GM12864 (cell line): Measurements from ENCODE around the gene DTX1.

Source experiments
- DNase-seq: peaks from one replicate; pipeline ENCODE4 v3.0.0-alpha.2; 2011; ENCODE audit warnings: low read depth
- H3K4me3 ChIP-seq: 2 replicates; pipeline ENCODE4 v1.5.1; 2011; ENCODE audit warnings: mild to moderate bottlenecking, low read depth, low read length, control low read depth
- TF ChIP-seq, protein P1 (sequence below): IDR thresholded peaks from 2 replicates; pipeline ENCODE4 v1.5.1; 2011; ENCODE audit warnings: low read depth, mild to moderate bottlenecking, moderate library complexity, low read length, control low read depth, inconsistent platforms; ENCODE audit errors: missing control alignments

DTX1 gene

DNA sequence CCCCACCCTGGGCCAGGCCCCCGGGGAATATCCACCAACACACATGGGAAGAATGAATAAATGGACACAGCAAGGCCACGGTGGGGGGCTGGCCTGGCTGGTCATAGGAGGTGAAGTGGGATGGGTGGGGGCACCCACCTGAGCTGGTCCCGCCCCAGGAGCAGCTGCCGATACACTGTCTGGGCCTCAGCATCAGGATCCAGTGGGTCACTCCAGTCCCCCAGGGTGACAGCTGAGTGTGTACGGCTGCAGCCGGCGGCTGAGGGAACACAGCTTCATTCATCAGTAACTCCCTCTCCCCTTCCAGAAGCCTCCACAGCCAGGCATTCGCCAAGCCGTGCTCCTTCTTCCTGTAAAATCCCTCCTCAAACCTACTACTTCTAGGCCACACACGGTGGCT, 45.2 kb downstream of the DTX1 start:
- DNase-seq = no peak
- TF ChIP-seq, protein P1, sequence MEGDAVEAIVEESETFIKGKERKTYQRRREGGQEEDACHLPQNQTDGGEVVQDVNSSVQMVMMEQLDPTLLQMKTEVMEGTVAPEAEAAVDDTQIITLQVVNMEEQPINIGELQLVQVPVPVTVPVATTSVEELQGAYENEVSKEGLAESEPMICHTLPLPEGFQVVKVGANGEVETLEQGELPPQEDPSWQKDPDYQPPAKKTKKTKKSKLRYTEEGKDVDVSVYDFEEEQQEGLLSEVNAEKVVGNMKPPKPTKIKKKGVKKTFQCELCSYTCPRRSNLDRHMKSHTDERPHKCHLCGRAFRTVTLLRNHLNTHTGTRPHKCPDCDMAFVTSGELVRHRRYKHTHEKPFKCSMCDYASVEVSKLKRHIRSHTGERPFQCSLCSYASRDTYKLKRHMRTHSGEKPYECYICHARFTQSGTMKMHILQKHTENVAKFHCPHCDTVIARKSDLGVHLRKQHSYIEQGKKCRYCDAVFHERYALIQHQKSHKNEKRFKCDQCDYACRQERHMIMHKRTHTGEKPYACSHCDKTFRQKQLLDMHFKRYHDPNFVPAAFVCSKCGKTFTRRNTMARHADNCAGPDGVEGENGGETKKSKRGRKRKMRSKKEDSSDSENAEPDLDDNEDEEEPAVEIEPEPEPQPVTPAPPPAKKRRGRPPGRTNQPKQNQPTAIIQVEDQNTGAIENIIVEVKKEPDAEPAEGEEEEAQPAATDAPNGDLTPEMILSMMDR = no peak

DNA sequence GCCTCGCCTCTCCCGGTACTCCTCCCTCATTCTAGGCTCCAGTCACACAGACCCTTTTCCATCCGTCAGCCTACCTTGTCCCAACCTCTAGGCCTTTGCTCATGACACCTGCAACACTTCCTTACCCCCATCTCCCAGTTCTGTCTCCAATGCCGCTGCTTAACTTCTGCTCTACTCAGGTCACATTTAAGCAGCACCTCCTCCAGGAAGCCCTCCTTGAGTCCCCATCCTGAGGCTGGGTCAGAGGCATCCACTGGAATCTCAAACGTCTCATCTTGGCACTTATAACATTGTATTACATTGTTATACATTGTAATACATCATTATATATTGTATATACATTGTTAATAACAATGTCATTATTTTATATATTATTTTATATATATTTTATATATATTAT, 46.3 kb downstream of the DTX1 start:
- H3K4me3 ChIP-seq = no peak overlapping the region
- TF ChIP-seq, protein P1 = no peak
- no peak for DNase-seq

More for the DNA sequence above, 45.2 kb downstream of the DTX1 start:
- H3K4me3 ChIP-seq = no peak overlapping the region

DNA sequence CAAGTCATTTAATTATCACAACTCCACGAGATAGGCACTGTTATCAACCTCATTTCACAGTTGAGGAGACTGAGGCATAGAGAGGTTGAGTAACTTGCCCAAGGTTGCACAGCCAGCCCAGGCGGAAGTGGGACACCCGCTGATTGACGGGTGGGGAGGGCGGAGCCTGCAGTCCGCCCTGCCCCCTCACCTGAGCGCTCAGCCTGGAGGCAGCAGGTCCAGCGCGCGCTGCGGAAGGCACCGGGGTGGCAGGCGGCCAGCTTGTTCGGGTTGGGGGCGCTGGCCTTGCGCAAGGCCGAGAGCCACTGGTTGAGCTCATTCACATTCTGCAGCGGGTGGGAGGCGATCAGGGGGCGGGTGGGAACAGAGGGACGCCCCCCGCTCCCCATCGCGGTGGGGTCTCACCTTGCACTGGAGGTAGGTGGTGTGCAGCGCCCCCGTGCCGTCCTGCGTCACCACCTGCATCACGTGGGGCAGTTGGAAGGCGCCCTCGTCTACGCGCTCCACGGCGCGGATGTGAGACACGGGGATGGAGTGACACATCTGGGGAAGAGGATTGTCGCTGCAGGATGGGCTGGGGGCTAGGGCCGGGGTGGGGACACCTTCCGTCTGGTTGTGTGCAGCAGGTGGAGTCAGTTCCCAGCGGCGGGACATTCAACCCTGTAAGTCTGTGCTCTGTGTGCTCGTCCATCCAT, 47.4 kb downstream of the DTX1 start:
- peak overlapping the region; percentile 16 for H3K4me3 ChIP-seq
- TF ChIP-seq, protein P1 = no peak
- no peak for DNase-seq

DNA sequence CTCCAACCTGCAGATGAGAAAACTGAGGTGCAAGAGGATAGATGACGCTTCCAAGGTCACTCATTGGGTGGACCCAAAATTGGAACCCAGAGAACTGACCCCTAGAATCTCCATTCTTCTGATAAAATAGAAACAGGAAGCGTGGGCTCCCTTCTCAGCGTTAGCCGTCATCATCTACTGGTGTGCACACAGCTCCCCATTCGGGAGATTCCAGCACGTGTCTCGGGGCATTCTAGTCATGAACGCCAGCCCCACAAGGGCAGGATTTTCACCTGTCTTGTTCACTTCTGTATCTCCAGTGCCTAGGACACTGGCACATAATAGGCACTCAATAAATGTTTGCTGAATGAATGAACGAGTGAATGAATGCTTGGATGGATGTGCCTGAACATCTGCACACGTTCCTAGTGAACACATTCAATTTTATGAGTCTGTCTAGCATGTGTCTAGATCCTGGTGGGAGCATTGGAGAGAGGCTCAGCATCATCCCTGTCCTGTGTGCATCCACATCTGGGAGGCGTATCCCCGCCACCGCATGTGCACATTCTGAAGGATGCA, 48.5 kb downstream of the DTX1 start:
- no peak for DNase-seq
- no peak overlapping the region for H3K4me3 ChIP-seq
- TF ChIP-seq, protein P1 = no peak

DNA sequence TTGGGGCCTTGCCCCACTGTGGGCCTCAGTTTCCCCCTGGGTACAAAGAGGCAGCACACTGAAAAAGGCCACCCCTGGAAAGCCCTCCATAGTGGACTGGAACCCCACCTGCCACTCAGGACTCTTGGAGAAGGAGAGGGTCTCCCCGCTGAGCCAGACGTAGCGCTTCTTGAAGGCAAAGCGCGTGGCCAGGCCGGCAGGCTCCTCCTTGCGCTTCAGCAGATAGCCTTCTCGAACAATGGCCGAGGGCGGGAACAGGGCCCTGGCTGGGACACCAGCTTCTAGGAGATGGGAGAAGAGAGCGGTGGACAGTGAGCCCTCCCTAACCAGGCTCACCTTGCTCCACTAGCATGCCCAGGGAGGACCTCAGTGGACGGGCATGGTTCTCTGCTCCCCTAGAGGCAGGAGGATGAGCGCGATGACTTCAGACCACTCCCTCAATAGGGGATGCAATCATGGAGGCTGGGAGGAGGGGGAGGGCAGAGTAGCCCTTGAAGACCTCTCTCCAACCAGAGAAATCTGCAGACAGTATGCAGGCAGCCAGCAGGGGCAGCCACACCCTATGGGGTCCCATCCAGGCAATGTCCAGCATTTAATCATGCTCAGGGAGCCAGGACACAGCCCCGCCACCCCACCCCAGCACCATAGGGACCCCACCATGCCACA, 49.2 kb downstream of the DTX1 start:
- no peak for DNase-seq
- TF ChIP-seq, protein P1 = no peak
- no peak overlapping the region for H3K4me3 ChIP-seq

DNA sequence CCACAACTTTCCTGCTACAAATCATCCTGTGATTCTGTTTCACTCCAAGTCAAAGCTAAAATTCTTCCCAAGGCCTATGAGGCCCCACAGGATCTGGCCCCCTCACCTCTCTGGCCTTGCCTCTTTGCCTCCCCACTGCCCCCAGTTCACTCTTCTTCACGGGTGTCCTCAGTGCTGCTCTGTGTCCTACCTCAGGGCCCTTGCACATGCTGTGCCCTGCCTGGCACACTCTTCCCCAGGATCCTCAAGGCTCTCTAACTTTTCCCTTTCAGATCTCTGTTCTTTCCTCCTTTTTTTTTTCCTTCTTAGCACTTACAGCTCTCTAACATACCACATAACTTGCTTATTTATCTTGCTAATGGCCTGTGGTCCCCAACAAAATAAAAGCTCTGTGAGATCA, 49.8 kb downstream of the DTX1 start:
- no peak overlapping the region for H3K4me3 ChIP-seq
- DNase-seq = no peak
- TF ChIP-seq, protein P1 = no peak

DNA sequence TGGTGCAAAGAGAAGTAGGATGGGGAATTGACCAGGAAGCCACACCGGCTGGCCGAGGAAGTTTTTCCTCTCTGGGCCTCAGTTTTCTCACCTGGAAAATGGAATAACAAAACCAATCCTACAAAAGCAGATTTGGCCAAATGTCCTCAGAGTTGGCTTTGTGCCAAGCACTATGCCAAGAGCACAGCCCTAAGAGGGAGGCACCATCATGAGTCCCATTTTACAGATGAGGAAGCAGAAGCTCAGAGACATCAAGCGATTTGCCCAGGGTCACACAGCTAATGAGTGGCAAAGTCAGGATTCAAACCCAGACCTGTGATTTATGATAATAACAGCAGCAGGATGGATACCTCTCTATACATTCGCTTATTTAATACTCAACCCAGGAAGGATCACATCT, 51.8 kb downstream of the DTX1 start:
- no peak overlapping the region for H3K4me3 ChIP-seq
- TF ChIP-seq, protein P1 = no peak
- no peak for DNase-seq
